Stimulated activated CD4-positive, alpha-beta T cell treated with anti-CD3 and anti-CD28 coated beads, TNF-alpha, amount 100 ng/mL, for 1 hour (primary cell): ENCODE data around the gene ADH1C.
"Not testable (repeated sequence)": the region's sequence is repeated elsewhere in the genome, so short reads cannot be mapped to it uniquely, and the experiment has no call there.

Source experiments
- DNase-seq, 3 donors: peaks; one replicate each; pipeline ENCODE4 v3.0.0-alpha.2; 2020; ENCODE audit warnings: low read depth in 3 of 3, low spot score in 1 of 3

ADH1C gene

DNA sequence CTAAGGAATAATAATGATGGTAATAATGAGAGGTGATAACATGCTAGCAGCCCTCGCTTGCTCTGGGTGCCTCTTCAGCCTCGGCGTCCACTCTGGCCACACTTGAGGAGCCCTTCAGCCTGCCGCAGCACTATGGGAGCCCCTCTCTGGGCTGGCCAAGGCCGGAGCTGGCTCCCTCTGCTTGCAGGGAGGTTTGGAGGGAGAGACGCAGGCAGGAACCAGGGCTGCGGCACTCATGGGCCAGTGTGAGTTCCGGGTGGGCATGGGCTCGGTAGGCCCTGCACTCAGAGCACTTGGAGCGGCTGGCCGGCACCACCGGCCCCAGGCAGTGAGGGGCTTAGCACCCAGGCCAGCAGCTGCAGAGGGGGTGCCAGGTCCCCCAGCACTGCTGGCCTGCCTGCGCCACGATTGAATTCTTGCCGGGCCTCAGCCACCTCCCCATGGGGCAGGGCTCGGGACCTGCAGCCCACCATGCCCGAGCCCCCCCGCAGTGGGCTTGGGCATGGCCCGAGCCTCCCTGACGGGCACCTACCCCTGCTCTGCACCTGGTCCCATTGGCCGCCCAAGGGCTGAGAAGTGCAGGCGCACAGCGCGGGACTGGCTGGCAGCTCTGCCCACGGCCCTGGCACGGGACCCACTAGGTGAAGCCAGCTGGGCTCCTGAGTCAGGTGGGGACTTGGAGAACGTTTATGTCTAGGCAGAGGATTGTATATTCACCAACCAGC lies 7.1 kb upstream of the ADH1C start:
- no peak for DNase-seq

DNA sequence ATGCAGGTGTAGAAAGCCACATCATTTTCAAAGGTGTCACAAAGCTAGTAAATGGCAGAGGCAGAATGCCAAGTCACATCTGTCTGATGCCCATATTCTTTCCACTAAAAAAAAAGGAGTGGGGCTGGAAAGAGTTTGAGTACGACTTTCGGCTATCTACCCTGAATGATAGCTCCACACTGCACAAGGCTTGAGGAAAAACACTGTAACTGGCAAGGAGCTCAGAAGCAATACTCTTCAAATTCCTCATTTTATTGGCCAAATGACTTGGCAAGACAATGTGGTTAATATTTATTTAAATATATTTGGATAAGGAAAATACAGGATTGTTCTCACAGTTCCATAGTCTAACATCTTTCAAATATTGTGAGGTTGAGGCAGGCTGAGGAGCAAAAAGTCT lies 5.4 kb upstream of the ADH1C start:
- no peak for DNase-seq

DNA sequence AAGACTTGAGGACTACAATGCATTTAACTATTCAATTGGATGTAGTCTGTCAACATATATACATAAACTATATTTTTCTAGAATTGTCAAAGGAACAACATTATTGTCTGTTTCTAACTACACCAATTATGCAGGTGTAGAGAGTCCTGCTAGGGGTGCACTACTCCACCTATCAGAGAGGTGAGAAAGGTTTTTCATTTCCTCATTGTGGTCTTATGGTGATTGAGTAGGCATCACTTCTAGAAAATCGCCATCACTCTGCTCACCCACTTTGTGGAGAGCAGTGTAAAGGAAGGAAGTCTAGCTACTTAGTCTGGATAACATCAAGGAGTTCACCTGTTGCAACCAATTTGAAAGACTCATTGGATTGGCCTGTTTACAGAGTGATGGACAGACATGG lies 4.4 kb upstream of the ADH1C start:
- DNase-seq, result no peak

DNA sequence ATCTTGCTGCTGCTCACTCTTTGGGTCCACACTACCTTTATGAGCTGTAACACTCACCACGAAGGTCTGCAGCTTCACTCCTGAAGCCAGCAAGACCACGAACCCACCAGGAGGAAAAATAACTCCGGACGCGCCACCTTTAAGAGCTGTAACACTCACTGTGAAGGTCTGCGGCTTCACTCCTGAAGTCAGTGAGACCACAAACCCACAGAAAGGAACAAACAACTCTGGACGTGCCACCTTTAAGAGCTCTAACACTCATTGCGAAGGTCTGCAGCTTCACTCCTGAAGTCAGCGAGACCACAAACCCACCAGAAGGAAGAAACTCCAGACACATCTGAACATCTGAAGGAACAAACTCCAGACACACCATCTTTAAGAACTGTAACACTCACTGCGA lies 3.6 kb upstream of the ADH1C start:
- not testable (repeated sequence) for DNase-seq

DNA sequence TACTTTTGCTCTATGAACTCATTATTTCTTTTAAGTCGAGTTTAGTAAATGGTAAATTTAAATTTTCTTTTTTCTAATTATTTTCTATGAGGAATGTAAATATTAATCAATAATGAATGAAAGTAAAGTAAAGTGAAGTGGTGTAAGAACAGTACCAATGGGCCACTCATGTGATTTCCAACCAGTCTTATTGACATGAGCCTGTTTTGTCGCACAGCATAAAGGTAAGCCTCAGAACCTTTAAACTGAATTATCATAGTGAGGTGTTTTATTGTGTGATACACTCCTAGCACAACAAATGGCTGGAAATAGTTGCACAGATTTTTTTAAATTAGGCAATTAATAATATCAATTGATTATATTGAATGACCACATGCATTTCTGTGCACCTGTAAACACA lies 1.1 kb downstream of the ADH1C start:
- DNase-seq, result no peak

DNA sequence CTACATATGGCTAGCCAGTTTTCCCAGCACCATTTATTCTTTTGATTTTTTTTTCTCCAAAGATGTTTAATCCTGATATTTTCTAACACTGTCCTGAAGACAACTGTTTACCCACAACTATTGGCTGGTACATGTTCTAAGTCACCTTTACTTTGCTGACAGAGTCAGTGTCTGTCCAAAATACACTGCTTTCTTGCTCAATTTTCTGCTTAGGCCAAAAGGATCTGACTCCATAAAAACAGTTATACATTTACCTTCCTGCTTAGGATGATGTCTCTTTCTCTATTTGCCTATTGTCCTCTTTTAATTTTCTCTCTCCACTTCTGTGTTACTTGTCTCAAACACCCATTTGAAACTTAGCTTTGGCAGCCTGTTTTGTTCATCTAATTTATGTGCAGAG lies 3.2 kb downstream of the ADH1C start:
- no peak for DNase-seq

DNA sequence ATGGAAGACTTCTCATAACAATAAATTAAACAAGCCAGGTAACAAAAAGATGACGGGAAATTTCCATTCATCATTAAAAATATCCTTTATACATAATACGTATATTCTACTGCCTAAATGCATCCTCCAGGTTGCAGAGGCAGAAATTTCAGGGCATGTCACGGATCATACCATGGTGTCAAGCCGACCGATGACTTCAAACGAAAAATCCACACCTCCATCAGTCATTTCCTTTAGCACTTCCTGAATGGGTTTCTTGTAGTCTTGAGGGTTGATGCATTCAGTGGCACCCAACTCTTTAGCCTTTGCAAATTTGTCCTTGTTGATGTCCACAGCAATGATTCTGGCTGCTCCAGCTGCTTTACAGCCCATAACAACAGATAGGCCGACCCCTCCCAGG lies 9.9 kb downstream of the ADH1C start:
- DNase-seq, result not testable (repeated sequence)

DNA sequence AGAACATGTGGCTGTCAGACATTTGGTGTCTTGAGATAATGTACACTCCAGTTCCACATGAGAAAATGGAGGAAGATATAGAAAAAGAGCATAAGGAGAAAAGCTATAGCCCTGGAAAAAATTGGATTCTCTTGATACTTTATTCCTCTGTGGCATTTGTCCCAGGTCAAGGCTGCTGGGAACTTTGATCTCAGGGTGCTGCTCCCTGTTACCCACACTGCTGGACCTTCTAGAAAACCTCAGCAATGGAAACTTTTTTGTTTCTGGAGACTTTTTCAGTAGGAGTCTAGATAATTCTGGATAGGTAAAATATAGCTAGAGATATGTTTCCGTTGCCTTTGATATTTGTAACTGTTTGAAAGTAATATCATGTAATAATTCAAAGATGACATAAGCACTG lies 11.1 kb downstream of the ADH1C start:
- DNase-seq, result no peak

DNA sequence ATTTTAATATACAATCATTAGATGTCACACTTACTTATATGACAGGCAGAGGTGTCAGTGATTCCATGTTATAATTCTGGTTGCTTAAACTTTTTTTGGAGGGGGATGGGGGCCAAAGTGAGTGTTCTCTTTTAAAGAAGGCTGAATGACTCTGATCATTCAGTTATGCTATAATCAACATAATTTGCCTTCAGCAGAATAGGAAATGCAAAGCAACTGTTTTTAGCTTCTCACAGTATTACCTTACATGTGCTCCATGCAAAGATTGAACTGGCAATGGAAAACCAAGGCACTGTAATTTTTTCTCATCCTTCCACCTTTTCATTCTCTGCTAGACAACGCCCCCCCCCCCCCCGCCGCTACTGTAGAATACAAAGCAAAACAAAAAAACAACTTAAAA lies 13.4 kb downstream of the ADH1C start:
- no peak for DNase-seq

DNA sequence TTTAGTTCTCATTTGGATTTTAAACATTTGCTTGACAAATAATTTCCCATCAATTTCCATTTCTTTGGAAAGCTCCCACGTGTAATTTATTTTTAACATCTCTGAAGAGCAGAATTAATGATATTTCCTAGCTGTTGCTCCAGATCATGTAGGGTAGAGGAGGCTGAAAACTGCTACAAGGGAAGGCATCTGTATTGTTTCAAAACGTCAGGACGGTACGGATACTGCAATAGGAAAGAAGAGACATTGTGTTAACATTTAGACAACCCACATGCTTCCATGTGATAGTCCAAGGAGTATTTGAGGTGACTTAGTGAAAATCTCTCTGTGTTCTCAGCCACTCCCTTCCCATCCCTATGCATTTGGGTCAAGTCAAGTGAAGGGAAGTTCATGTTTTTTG lies 16.0 kb downstream of the ADH1C start:
- no peak for DNase-seq

DNA sequence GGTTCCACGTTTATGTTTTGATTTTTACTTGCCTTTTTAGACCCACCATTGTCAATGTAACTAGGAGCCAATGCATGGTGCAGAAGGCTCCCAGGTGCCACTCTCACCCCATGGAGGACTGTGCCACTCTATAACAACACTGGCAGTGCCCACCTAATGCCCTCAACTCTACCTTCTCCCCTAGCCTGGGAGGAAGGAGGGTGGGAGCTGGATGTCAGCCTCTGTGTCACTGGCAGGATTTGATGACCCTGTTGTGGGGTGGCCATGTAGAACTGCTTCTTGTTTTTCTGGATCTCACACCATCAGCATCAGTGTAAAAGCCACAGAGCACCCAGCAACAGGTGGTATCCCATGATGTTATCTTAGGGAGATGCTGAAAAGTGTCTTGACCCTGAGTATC lies 17.7 kb downstream of the ADH1C start:
- DNase-seq, result no peak

DNA sequence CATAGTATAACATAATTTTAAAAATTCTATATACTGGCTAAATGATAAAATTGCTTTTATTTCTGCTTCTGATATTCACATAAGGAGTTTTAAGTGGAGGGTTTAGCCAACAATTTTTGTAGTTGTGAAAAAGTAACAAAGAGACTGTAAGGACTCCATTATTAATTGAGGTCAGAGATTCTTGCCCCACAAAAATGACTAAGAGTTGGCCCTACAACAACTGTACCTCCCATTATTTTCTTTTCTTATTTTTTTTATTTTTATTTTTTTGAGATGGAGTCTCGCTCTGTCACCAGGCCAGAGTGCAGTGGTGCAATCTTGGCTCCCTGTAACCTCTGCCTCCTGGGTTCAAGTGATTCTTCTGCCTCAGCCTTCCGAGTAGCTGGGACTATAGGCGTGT lies 21.9 kb downstream of the ADH1C start:
- DNase-seq, result no peak

DNA sequence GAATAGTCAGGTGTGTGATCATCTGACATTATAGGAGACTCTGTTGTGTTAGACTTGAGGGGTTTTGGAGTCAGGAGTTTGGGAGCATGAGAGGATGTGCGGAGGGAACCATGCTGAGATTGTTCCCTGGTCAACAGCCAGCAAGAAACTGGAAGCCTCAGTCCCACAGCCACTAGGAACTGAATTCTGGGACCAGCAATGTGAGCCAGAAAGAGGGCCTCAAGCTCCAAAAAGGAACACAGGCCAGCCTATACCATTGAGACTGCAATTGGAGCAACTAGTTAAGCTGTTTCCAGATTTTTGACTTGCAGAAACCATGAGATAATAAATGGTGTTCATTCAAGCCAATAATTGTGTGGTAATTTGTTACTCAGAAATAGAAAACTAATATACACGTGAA lies 22.7 kb downstream of the ADH1C start:
- no peak for DNase-seq

DNA sequence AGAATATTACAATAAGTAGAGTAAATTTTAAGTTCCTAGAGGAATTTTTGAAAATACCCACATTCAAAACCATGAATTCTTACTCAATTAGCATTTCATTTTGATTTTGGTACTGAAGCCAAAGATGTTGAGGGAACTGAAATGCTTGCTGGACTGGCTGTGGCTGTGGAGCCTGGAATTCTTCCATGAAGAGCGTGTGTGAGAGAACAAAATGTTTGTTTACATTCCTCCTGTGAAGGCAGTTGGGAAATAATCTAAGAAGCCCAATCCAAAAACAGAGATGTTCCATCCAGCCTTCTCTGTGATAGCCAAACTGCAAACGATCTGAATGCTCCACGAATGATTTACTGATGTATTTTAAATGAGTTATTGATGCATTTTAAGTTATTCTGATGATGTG lies 27.6 kb downstream of the ADH1C start:
- no peak for DNase-seq

DNA sequence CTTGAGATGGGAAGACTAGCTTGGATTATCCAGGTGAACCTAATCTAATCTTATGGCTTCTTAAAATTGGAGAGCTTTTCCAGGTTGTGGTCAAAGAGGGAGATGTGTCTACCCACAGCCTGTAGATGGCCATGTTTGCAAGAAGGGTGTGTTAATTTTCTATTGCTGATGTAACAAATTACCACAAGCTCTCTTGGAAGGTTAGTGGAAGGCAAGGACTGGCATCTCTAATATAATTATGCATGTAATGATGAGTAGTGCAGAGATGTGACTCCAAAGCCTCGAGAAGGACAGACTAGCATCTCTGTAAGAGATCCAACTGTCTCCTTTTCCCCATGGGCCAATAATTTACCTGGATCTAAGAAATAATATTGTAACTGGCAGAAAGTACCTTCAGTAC lies 28.2 kb downstream of the ADH1C start:
- DNase-seq, result no peak

DNA sequence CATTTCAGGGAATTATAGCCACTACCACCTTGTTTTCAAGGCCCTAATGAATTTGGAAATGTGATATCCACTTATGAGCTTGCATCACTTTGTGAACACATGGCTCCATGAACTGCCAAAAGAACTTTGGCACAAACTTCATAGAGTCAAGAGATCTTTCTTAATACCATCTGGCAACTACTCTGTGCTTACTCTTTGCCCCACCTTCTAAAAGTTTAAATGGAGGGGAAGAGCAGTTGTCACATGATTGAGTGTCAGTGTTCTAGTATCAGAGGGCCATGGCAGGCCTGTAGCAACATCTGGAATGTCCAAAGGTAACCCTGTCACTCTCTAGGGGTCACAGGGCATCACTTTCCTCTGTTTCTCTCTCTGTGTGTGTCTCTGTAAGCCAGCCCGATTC lies 28.8 kb downstream of the ADH1C start:
- no peak for DNase-seq

DNA sequence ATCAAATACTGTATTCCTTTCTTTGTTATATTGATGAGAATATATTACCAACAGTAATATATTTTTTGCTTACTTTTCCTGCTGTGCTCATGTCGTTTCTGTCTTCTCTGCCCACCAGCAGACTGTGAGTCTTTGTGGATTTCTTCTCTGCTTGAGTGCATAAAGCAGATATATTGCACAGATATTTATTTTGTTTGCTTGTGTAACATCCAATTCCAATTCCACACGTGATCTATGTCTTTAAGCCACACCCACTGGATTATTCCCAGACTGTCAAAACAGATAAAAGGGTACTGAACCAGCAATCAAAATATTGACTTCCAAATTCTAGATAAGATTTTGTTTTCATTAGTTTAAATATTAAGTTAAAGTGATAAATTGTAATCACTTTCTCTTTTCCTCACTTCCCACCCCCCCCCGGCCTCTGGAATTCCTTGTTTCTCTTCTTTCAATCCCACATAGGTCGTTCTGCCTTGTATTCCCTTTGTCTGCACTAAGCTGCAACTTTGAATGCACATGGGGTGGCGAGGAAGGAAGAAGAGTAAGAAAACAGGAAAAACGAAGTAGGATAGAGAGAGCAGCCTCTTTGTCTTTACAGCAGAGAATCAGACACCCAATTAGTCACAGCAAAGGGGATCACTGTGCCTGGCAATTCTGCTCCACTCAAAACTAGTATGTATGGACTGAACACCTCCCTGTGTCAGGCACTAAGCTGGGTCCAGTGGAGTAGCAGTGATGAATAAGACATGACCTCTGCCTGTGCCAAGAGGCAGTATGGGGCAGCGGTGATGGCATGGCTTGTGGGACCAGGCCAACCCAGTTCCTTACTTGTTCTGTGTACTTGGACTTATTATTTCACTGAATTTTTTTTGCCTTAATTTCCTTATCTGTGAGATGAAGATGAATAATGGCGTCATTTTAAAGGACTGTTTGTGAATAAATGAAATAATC lies 31.0 kb downstream of the ADH1C start, which contains the start of gene ADH1B:
ADH1B (minus strand) TSS at position 161 of the 951 bp plus-strand sequence; CDS start at position 91, 70 bp downstream.
- no peak for DNase-seq

DNA sequence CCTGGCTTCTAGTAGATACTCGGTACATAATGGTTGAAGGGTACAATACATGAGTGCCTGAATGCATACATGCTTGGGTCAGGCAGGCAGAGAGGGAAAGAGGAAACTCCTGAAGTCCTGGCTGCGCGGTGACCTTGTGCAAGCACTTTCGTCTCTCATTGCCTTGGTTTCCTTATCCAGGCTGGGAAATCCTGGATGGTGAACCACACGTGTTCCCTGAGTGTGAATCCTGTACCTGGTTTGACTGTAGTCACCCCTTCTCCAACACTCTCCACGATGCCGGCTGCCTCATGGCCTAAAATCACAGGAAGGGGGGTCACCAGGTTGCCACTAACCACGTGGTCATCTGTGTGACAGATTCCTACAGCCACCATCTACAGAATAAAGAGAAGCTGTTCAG lies 34.7 kb downstream of the ADH1C start:
- not testable (repeated sequence) for DNase-seq

DNA sequence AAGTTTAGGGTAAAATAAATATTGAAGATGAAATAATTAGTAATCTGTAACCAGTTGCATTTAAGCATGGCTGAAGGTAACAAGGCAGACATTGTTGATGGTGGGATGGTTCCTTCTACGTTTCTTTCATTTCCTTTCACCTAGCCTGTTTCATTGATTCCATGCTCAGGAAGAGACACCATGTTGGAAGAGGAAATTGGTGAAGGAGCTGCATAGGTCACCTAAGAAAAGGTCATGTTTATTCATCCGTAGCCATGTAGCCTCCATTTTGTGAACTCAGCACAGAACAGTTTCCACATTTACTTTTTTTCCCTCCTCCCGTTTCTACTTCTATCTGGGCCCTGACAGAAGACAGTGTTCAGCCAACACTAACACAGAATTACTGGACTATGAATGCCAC lies 35.2 kb downstream of the ADH1C start:
- no peak for DNase-seq

DNA sequence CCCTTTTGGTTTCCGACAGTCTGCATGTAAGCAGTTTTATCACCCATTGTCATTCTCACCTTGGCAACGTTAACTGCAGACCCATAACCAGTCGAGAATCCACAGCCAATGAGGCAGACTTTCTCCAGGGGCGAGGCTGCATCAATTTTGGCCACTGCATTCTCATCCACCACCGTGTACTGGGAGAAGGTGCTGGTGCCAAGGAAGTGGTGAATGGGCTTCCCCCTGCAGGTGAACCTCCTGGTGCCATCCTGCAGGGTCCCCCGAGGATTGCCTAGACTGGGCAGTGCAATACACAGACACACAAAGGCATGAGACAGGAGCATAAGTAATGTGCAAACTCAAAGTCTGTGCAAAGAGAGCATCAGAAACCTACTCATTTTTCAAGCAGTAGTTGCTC lies 36.7 kb downstream of the ADH1C start:
- DNase-seq, result no peak

DNA sequence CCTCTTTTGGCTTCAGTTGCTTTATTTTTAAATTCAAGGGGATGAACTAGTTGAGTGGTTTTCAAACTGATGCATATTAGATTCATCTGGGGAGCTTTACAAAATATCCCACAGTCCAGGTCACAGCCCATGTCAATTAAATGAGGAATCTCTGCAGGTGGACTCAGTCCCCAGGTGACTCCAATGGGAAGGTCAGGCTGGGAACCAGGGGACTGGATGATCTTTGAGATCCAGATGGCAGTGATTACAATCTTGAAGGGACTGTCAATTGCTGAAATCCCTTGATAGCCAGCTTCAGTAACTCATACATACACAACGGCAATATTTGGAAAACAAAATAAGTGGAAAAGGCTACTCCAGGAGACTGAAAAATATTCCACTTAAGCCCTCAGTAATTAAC lies 38.3 kb downstream of the ADH1C start:
- DNase-seq, result no peak

DNA sequence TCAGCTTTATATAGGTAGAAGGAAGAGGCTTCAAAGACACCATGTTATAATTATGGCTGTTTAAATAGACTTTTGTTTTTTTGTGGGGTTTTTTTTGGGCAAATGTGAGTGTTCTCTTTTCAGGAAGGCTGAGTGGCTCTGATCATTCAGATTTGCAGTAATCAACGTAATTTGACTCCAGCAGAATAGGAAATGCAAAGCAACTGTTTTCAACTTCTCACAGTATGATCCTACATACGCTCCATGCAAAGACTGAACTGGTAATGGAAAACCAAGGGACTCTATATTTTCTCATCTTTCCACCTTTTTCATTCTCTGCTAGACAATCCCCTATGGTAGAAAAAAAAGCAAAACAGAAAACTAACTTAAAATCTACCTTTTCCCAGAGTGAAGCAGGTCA lies 42.2 kb downstream of the ADH1C start:
- no peak for DNase-seq
